ENCODE results near the gene C2orf49.

C2orf49 gene

GRCh38 chr2:105383432-105384166, 46.3 kb downstream of the C2orf49 start:
- no peak for DNase-seq (ENCODE audit: low read depth)

GRCh38 chr2:105384216-105384615, 46.9 kb downstream of the C2orf49 start:
- no peak for DNase-seq (ENCODE audit: low read depth)

DNA sequence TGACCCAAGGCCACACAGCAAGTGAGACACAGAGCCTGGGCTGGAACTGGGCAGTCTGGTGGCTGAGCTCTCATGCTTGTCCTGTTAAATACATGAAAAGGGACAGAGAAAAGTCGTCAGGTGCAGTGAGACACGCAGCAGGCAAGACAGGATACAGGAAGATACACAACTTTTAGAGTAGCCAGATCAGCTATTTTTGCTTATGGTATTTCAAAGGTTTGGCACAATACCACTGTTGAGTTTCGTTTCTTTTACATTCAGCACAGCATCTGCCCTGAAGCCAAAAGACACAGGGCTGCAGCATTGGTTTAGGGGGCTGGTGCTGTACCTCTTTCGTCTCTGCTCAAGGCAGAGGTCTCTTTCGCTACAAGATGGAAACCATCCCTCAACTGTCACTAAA, 47.5 kb downstream of the C2orf49 start:
- no peak for DNase-seq (ENCODE audit: low read depth)

DNA sequence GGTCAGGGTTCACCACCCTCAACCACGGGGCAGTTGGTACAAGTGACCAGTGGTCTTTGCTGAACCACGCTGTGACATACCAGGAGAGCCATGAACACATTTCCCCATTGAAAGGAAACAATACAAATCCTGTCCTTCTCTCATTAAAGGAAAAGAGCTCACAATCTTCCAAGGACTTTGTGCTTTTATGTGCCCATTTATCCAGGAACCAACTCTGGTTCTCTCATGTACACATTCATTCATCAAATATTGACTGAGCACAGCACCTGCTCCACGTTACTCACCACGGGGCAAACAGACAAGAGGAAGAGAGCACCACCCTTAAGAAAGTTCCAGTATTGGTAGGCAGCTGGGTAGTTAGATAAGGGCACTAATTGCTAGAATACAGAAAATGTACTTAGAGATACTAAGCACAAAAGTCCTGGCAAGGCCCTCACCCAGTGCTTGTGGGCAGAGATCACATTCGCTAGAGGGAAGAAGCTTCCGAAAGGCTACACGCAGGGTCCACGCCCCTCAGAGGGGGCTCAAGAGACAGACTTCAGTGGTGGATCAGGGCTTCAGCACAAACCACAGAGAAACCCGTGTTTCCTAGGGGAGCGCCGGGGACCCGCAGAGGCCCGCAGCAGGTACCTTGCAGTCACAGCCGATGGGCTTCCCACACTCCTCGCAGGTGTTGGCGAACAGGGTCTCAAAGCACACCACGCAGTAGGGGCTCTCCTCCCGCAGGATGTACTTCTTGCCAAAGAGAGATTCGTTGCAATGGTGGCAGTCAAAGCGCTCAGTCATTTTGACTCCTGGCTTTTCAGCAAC, 48.6 kb downstream of the C2orf49 start:
- no peak for DNase-seq (ENCODE audit: low read depth)

DNA sequence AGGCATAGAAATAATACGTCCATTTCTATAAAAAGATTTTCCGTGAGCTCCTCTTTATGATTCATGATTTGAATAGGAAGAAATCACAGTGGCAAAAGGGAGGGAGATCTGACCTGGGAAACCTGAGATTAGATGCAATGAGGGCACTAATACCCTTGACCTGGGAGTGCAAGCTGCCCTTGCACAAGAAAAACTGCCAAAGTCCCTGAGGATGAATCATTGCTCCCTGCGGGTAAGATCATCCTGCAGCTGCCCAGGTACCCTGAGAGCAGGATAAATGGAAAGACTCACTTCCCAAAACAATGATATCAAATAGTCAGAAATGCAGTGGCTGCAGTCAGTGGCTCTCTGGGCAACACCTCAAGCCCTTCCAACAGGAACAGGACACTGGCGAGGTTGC, 49.9 kb downstream of the C2orf49 start:
- no peak for DNase-seq (ENCODE audit: low read depth)

DNA sequence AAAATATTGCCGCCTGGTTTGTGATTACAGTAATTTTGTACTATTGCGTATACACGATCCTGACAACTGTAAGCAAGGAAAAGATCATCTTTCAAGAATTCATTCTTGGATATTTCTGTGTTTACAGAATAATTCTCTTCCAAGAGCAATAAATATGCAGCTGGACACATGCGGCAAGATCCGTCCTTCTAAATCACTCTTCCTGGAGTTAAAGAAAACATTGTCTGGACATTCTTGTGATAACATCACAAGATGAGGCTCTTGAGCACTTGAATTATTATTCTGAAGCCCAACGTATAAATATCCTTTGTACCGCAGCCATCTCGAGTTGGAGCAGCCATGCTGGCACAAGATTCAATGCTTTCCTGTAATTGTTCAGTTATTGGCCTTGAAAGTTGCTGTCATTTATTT, 51.6 kb downstream of the C2orf49 start:
- no peak for DNase-seq (ENCODE audit: low read depth)

- no peak for DNase-seq (ENCODE audit: low read depth)
These were observed 53.1 kb downstream of the C2orf49 start for GRCh38 chr2:105390454-105390853.

GRCh38 chr2:105391058-105391627, 53.8 kb downstream of the C2orf49 start:
- no peak for DNase-seq (ENCODE audit: low read depth)

- no peak for DNase-seq (ENCODE audit: low read depth)
These were observed 54.7 kb downstream of the C2orf49 start for GRCh38 chr2:105391763-105392662.

DNA sequence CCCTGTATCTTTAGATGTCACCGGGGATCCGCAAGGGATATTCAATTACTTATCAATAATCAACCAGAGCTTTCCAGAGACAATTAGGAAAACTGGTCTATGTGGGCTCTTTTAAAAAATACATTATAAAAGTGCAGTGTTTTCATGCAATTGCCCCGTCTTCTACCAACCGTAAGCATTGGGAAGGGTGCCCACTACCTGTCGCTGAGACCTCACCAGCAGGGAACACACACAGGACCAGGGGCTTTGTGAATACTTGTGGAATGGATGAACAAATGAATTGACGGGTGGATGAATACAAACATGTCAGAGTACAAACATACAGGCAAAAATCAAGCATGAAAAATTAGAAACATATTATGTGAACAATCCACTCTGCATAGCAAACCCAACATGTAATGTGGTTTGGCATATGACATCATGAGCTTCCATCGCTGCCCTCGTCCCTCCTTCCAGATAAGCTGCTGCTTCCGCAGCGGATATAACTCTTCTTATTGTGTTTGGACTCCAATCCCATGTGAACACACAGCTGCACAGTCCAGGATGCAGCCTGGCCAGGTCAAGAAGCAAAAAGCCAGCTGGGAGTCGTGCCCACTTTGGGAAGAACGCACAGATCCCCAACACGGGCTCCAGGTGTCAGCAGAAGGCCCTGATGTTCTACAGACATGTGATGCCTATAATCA, 56.2 kb downstream of the C2orf49 start:
- DNase-seq (ENCODE audit: low read depth) = no peak

DNA sequence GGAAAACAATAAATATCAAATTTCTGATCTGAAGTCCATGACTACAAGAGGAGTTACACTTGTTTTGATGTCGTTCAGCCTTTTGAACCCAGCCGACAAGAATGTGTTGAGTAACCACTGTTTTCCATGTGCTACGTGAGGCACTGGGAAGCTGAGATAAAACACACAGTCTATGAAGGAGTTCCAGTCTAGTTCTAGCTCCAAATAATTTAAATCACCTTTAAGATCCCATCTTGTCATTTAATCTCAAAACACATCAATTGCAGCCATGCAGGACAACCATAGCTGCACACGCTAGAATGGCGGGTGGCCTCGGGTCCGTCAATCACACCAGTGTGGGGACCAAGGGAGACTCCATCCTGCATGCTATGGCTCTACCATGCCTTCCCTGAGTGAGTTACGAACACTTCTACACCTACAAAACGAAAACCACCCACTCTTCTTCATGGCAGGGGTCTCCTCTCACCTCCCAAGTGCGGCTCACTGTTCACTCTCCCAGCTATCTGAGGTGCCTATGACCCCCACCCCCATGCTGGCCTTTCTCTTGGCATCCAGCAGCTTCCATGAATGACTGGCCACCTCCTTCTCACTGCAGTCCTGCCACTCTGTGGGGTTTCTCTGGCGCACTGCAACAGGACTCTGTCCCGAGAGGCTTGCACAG, 57.7 kb downstream of the C2orf49 start:
- DNase-seq (ENCODE audit: low read depth) = no peak

- DNase-seq (ENCODE audit: low read depth) = no peak
These were observed 58.4 kb downstream of the C2orf49 start for GRCh38 chr2:105395691-105396090.

GRCh38 chr2:105396254-105397024, 59.1 kb downstream of the C2orf49 start:
- peak; percentile 30 for DNase-seq (ENCODE audit: low read depth)

DNA sequence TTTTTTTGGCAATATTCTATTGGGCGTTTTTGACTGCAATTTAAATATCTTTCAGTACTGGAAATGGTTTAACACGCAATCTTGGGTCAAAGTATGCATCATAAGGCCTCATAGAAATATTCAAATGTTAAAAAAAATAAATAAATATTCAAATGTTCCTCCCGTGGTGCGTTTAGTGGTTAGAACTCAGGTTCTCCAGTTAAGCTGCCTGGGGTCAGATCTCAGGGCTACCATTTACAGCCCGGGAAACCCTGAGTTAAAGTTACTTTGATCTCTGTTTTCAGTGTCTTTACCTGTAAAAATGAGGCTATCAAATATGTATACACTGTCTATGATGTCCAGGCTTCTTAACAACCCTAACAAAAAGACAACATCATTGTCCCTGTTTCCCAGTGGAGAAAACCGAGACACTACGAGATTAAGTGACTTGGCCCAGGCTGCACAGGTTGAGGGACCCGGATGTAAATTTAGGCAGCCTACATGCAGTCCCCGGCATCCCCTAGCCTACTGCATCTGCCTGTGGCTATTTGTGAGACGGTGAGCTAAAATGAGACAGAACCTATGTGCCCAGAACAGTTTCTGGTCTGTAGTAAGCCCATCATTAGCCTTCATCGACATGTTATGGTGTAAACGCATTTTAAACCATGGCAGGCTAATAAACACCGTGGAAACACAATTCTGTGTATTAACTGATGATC, 59.8 kb downstream of the C2orf49 start:
- DNase-seq (ENCODE audit: low read depth) = no peak

- DNase-seq (ENCODE audit: low read depth) = no peak
These were observed 60.6 kb downstream of the C2orf49 start for GRCh38 chr2:105397953-105398335.

- DNase-seq (ENCODE audit: low read depth) = peak; percentile 48
These were observed 61.2 kb downstream of the C2orf49 start, which contains the start of gene FHL2 for GRCh38 chr2:105398336-105399206. Gene FHL2 (minus strand): TSS chr2:105399051. CDS start chr2:105386516, 12,535 bp downstream.

Data from activated T-cell treated with anti-CD3 and anti-CD28 coated beads for 24 hours (primary cell).